Measurements from ENCODE around the gene ZNF337. TPM values are rescaled to one million over a fixed set of nuclear protein-coding genes. Genes with fewer than 3 reads are reported as not detected.
"Not testable (repeated sequence)": the region's sequence is repeated elsewhere in the genome, so short reads cannot be mapped to it uniquely, and the experiment has no call there.

Gene ZNF337
- total RNA-seq, 4 donors from 2014 or later: 7.5 to 17.1 (median 11.1) TPM

DNA sequence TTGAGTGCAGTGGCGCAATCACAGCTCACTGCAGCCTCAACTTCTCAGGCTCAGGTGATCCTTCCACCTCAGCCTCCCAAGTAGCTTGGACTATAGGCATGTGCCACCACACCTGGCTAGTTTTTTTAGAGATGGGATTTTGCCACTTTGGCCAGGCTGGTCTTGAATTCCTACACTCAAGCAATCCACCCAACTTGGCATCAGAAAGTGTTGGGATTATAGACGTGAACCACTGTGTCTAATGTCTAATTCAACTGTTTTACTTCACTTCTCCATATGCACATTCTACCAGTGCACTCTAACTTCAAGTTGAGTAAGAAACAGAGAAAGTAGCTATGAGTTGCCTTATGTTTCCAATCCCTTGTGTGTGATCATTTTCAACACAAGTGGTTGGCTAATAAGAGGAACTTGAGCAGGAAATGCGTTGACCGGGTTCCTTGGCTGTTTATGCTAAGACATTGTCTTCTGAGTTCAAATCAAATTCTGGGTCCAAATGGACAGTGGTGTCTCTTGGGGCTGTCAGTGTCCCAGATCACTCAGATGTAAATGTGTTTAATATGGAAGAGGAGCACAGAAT is 23.9 kb downstream of the ZNF337 start:
- no peak overlapping the region for H3K4me3 ChIP-seq
- H3K4me1 ChIP-seq: no peaks in the 10 kb centered on the region
- TF ChIP-seq POLR2A (IDR thresholded peaks at IDR 0.05) (no peak), EP300 (IDR thresholded peaks at IDR 0.05) (no peak), POLR2AphosphoS5 (IDR thresholded peaks at IDR 0.05) (no peak)
- TF ChIP-seq, protein P1, sequence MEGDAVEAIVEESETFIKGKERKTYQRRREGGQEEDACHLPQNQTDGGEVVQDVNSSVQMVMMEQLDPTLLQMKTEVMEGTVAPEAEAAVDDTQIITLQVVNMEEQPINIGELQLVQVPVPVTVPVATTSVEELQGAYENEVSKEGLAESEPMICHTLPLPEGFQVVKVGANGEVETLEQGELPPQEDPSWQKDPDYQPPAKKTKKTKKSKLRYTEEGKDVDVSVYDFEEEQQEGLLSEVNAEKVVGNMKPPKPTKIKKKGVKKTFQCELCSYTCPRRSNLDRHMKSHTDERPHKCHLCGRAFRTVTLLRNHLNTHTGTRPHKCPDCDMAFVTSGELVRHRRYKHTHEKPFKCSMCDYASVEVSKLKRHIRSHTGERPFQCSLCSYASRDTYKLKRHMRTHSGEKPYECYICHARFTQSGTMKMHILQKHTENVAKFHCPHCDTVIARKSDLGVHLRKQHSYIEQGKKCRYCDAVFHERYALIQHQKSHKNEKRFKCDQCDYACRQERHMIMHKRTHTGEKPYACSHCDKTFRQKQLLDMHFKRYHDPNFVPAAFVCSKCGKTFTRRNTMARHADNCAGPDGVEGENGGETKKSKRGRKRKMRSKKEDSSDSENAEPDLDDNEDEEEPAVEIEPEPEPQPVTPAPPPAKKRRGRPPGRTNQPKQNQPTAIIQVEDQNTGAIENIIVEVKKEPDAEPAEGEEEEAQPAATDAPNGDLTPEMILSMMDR (IDR thresholded peaks at IDR 0.05): no peak
- no peaks in the 10 kb centered on the region for H3K27me3 ChIP-seq
- peaks cover 47% of the 10 kb centered on the region for H3K36me3 ChIP-seq
- no peak for DNase-seq (ENCODE audit: low spot score in 2 of 2)
- no peaks in the 10 kb centered on the region for H3K9me3 ChIP-seq
- WGBS: 78% methylated on average over 4 of the region's 4 CpGs
- no peak overlapping the region for H3K27ac ChIP-seq

DNA sequence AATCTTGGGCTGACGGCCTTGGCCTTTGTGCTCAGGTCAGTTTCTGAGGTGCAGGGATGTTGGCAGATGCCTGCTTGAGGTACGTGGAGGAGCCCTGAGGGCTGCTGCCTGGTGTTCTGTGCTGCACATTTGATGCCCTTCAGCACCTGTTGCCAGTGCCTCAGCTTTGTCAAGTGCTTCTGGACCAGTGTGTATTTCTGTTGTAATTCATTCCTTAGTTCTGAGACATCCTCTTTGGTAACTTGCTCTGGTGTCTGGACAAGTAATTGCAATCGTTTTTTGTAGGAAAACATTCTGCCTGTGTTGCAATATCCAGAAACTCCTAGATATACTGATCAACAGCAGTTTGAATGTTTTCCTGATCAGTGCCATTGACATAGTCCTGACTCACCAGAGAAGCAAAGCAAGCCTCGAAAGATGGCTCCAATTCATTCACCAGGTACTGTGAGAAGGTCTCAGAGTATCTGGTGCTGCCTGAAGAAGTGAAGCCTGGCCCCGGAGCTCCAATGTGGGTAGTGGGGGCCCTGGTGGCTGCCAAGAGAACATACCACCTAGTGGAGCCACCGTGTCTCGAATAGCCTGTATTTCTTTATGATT is 26.7 kb downstream of the ZNF337 start:
- Histone ChIP-seq H3K27me3 (no peaks in the 10 kb centered on the region), H3K27ac (no peak overlapping the region), H3K4me3 (no peak overlapping the region), H3K36me3 (peaks cover 18% of the 10 kb centered on the region), H3K9me3 (no peaks in the 10 kb centered on the region), H3K4me1 (no peaks in the 10 kb centered on the region)
- WGBS: 78% methylated on average over 7 of the region's 7 CpGs
- TF ChIP-seq POLR2A (IDR thresholded peaks at IDR 0.05) (no peak), EP300 (IDR thresholded peaks at IDR 0.05) (no peak), POLR2AphosphoS5 (IDR thresholded peaks at IDR 0.05) (no peak)
- TF ChIP-seq, protein P1 (IDR thresholded peaks at IDR 0.05): no peak
- no peak for DNase-seq (ENCODE audit: low spot score in 2 of 2)

DNA sequence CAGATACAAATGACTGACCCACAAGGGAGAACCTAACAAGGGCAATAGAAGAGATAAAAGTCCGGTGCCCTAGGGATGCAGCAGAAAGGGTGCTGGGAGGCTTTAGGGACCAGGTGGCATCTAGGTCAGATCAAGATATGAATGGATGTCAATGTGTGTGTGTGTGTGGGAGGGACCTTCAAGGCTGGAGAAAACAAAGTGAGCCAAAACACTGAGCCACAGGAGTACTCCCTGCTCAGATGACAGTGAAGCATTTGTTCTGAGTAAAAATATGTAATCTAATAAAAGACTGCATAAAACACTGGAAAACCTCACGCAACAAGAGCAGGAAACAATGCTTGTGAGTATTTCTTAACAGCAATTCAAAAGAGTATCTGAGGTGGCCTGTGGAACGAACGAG is 28.2 kb downstream of the ZNF337 start:
- Histone ChIP-seq H3K4me1 (no peaks in the 10 kb centered on the region), H3K9me3 (no peaks in the 10 kb centered on the region), H3K27me3 (no peaks in the 10 kb centered on the region), H3K27ac (no peak overlapping the region), H3K36me3 (peaks cover 4% of the 10 kb centered on the region), H3K4me3 (no peak overlapping the region)
- TF ChIP-seq EP300 (IDR thresholded peaks at IDR 0.05): no peak
- TF ChIP-seq, protein P1 (IDR thresholded peaks at IDR 0.05): no peak
- no peak for TF ChIP-seq POLR2A (IDR thresholded peaks at IDR 0.05)
- no peak for TF ChIP-seq POLR2AphosphoS5 (IDR thresholded peaks at IDR 0.05)
- WGBS: 79% methylated on average over 4 of the region's 4 CpGs
- no peak for DNase-seq (ENCODE audit: low spot score in 2 of 2)

DNA sequence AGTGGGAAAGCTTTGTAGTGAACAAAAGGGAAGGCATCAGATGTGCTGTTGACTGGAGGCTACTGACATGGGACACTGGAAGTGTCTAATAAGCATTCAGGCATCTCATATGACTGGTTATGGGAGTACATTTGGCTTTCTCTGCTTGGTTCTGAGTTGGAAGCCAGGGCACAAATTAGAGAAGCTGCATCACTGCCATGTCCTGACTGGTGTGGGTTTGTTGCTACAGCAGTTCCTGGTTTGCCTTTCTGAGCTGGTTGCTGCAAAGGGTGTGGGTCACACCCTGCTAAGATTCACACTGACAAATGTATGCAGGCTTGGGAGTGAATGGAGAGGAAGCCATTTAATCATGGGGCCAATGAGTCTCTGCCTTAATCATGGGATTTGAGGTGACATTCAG is 36.7 kb downstream of the ZNF337 start:
- H3K9me3 ChIP-seq: no peaks in the 10 kb centered on the region
- no peak for DNase-seq (ENCODE audit: low spot score in 2 of 2)
- no peak overlapping the region for H3K4me3 ChIP-seq
- peaks cover 3% of the 10 kb centered on the region for H3K36me3 ChIP-seq
- no peaks in the 10 kb centered on the region for H3K4me1 ChIP-seq
- H3K27ac ChIP-seq: no peak overlapping the region
- no peaks in the 10 kb centered on the region for H3K27me3 ChIP-seq
- no peak for TF ChIP-seq POLR2AphosphoS5 (IDR thresholded peaks at IDR 0.05)
- TF ChIP-seq POLR2A (IDR thresholded peaks at IDR 0.05): no peak
- no peak for TF ChIP-seq EP300 (IDR thresholded peaks at IDR 0.05)
- TF ChIP-seq, protein P1 (IDR thresholded peaks at IDR 0.05): no peak

DNA sequence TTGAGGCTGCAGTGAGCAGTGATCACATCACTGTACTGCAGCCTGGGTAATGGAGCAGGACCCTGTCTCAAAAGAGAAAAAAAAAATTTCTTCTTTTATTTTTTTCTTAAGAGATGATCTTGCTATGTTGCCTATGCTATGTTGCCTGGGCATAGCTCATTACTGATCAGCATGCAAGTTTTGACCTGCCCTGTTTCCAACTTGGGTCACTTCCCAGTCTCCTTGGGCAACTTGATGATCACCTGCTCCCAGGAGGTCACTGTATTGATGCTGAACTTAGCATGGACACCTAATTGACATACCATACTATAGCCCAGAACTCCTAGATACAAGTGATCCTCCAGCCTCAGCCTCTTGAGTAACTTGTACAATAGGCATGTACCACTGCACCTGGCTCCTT is 42.2 kb downstream of the ZNF337 start:
- Histone ChIP-seq H3K9me3 (no peaks in the 10 kb centered on the region), H3K36me3 (peaks cover 6% of the 10 kb centered on the region), H3K4me3 (no peak overlapping the region), H3K27ac (no peak overlapping the region), H3K27me3 (no peaks in the 10 kb centered on the region), H3K4me1 (no peaks in the 10 kb centered on the region)
- no peak for DNase-seq (ENCODE audit: low spot score in 2 of 2)
- TF ChIP-seq POLR2AphosphoS5 (IDR thresholded peaks at IDR 0.05): no peak
- TF ChIP-seq POLR2A (IDR thresholded peaks at IDR 0.05): no peak
- TF ChIP-seq, protein P1 (IDR thresholded peaks at IDR 0.05): no peak
- TF ChIP-seq EP300 (IDR thresholded peaks at IDR 0.05): no peak

DNA sequence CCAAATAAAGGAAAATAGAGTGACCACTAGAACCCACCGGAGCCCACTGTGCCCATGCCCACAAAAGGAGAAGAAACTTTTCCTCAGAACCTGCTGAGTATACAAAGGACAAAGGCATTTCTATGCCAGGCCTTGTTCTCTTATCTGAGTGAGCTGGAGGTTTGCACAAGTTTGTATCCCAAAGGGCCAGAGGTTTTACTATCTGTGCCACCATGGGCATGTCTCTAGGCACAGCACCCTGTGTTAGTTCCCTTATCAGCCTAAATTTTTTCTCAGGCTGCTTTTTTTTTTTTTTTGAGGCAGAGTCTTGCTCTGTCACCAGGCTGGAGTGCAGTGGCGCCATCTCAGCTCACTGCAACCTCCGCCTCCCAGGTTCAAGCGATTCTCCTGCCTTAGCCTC is 43.8 kb downstream of the ZNF337 start:
- H3K27me3 ChIP-seq; H3K4me1 ChIP-seq; H3K9me3 ChIP-seq; H3K36me3 ChIP-seq; H3K4me3 ChIP-seq; H3K27ac ChIP-seq; DNase-seq (ENCODE audit: low spot score in 2 of 2): not testable (repeated sequence)
- 95% methylated on average over 4 of the region's 4 CpGs for WGBS
